Endodermal cell (in vitro differentiated cells): ENCODE measurements around the gene LRRC47. TPM values are rescaled to one million over a fixed set of nuclear protein-coding genes. Genes with fewer than 3 reads are reported as not detected.

Experiments used
- DNase-seq: peaks from one replicate; pipeline ENCODE4 v3.0.0-alpha.2; 2017
- H3K27ac ChIP-seq: 2 replicates; pipeline ENCODE4 v1.5.1; 2013; ENCODE audit warnings: mild to moderate bottlenecking, low read depth, low read length, moderate library complexity
- H3K27me3 ChIP-seq: 2 replicates; pipeline ENCODE4 v1.6.1; 2013; ENCODE audit warnings: mild to moderate bottlenecking, low read length, moderate library complexity; ENCODE audit not compliant: insufficient read depth, control insufficient read depth, poor library complexity, severe bottlenecking
- H3K36me3 ChIP-seq: 2 replicates; pipeline ENCODE4 v1.7.0; 2013; ENCODE audit warnings: mild to moderate bottlenecking, low read length, moderate library complexity; ENCODE audit not compliant: control insufficient read depth, insufficient read depth
- H3K4me1 ChIP-seq: one replicate; pipeline ENCODE4 v1.7.0; 2013; ENCODE audit warnings: low read length; ENCODE audit not compliant: control insufficient read depth, insufficient read depth
- H3K4me3 ChIP-seq: 2 replicates; pipeline ENCODE4 v1.5.1; 2013; ENCODE audit warnings: mild to moderate bottlenecking, low read length, moderate library complexity
- H3K9ac ChIP-seq: 2 replicates; pipeline ENCODE4 v1.6.1; 2013; ENCODE audit warnings: mild to moderate bottlenecking, low read length, moderate library complexity; ENCODE audit not compliant: poor library complexity, severe bottlenecking; ENCODE audit errors: extremely low read depth
- H3K9me3 ChIP-seq: 2 replicates; pipeline ENCODE4 v1.6.1; 2013; ENCODE audit warnings: mild to moderate bottlenecking, low read length, moderate library complexity; ENCODE audit not compliant: control insufficient read depth
- H3K27ac Mint-ChIP-seq: 2 replicates; pipeline ENCODE4 v1.8.0; 2020; ENCODE audit warnings: mixed read lengths
- H3K27me3 Mint-ChIP-seq: 2 replicates; pipeline ENCODE4 v1.8.0; 2021; ENCODE audit warnings: mild to moderate bottlenecking, mixed read lengths; ENCODE audit not compliant: insufficient read depth
- H3K36me3 Mint-ChIP-seq: 2 replicates; pipeline ENCODE4 v1.8.0; 2020; ENCODE audit warnings: low read depth, mixed read lengths
- H3K4me1 Mint-ChIP-seq: 2 replicates; pipeline ENCODE4 v1.8.0; 2020; ENCODE audit warnings: mixed read lengths
- H3K4me3 Mint-ChIP-seq: 2 replicates; pipeline ENCODE4 v1.8.0; 2020; ENCODE audit warnings: mild to moderate bottlenecking, moderate library complexity, mixed read lengths
- H3K9me3 Mint-ChIP-seq: 2 replicates; pipeline ENCODE4 v1.8.0; 2020; ENCODE audit warnings: mild to moderate bottlenecking, mixed read lengths
- WGBS, 2 experiments: methylation state at CpG; one replicate each; pipeline versions ENCODE4 v1.1.5 to v1.1.7; 2013; ENCODE audit warnings: missing lambda C conversion rate in 2 of 2, mixed read lengths in 1 of 2; ENCODE audit not compliant: insufficient coverage in 1 of 2, insufficient read length in 1 of 2; 5-methylcytosine and 5-hydroxymethylcytosine counted together
- total RNA-seq, 2 donors: library from RNA; stranded (reverse); fragmentation: NEBNext Ultra II Directional in 1 of 2; extraction: Animal tissue kit (Norgen Biotek cat#: 25700) in 1 of 2; gene quantifications; 2 replicates in 1 of 2; 3 replicates in 1 of 2; pipeline ENCODE4 v1.2.1, GENCODE V29; 2021
- TF ChIP-seq, protein P1 (sequence below): fragments of 200-600 bp; sonication (generic); conservative IDR thresholded peaks from 2 replicates; pipeline ENCODE4 v1.5.0; 2021; ENCODE audit warnings: antibody characterized with exemption, mild to moderate bottlenecking

The LRRC47 gene
- total RNA-seq, 2 donors from 2014 or later = 49.9 to 59.7 TPM

DNA sequence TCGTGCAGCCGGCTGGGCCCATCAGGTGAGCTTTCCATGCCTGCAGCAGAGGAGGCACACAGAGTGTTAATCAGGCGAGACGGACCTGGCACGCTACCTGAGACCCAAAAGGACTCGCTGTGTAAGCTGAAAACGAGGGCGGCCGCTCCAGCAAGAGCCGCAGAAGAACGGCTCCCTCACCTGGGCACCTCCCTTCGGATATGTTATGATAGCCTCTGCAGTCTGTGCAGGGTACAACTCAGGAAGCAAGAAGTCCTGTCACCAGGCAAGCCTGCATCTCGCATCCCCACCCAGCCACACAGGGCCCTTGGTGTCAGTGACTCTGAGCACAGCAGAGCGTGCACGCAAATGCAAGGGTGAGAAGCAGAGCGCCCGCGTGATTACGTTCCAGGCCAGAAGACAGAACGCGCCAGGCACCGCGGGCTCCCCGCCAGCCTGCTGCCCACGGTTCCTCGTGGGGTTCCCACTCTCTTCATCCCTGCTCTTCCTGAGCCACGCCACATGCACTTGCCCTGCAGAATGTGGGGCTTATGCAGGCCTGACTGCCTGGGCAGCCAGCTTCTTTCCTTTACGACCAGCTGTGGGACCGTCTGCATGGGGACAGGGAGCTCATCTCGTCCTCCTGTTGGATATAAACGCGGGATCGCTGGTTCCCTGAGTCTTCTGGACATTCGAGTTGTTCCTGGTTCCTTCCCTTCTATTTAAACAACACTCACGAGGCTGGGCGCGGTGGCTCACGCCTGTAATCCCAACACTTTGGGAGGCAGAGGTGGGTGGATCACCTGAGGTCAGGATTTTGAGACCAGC, 20.2 kb upstream of the LRRC47 start:
- Histone ChIP-seq H3K27ac (no peak overlapping the region), H3K36me3 (peaks cover 6% of the 10 kb centered on the region), H3K27me3 (no peaks in the 10 kb centered on the region), H3K9ac (no peak overlapping the region), H3K4me1 (no peaks in the 10 kb centered on the region), H3K4me3 (no peak overlapping the region), H3K9me3 (no peaks in the 10 kb centered on the region)
- TF ChIP-seq, protein P1, sequence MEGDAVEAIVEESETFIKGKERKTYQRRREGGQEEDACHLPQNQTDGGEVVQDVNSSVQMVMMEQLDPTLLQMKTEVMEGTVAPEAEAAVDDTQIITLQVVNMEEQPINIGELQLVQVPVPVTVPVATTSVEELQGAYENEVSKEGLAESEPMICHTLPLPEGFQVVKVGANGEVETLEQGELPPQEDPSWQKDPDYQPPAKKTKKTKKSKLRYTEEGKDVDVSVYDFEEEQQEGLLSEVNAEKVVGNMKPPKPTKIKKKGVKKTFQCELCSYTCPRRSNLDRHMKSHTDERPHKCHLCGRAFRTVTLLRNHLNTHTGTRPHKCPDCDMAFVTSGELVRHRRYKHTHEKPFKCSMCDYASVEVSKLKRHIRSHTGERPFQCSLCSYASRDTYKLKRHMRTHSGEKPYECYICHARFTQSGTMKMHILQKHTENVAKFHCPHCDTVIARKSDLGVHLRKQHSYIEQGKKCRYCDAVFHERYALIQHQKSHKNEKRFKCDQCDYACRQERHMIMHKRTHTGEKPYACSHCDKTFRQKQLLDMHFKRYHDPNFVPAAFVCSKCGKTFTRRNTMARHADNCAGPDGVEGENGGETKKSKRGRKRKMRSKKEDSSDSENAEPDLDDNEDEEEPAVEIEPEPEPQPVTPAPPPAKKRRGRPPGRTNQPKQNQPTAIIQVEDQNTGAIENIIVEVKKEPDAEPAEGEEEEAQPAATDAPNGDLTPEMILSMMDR = no peak
- H3K4me3 Mint-ChIP-seq = no peak overlapping the region
- H3K4me1 Mint-ChIP-seq = no peaks in the 10 kb centered on the region
- DNase-seq = no peak
- no peak overlapping the region for H3K27ac Mint-ChIP-seq
- peaks cover 37% of the 10 kb centered on the region for H3K36me3 Mint-ChIP-seq
- 94% methylated on average over 31 to 38 of the region's 38 CpGs for WGBS, 2 experiments
- no peaks in the 10 kb centered on the region for H3K27me3 Mint-ChIP-seq
- H3K9me3 Mint-ChIP-seq = peaks cover under 1% of the 10 kb centered on the region

- TF ChIP-seq, protein P1 = no peak
Observed at GRCh38 chr1:3814771-3815561, 18.7 kb upstream of the LRRC47 start.

DNA sequence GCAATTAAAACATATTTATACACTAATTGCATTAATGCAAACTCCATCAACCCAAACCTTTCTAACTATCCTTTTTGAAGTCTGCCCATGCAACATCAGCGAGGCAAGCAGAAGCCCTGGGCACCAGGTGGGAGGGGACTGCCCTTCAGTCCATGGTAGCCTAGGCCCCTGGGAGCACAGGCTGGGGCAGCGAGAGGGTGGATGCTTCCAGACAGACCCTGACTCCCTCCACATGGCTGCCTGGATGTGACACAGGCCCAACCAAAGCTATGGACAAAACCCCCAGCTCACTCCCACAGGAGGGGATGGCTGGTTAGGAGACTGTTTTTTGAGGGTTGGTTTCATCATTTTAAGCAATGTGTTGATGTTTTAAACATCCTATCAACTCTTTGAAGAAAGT, 17.8 kb upstream of the LRRC47 start:
- H3K36me3 Mint-ChIP-seq = peaks cover 19% of the 10 kb centered on the region
- peaks cover 3% of the 10 kb centered on the region for H3K36me3 ChIP-seq
- H3K27me3 ChIP-seq = no peaks in the 10 kb centered on the region
- peaks cover 14% of the 10 kb centered on the region for H3K9me3 Mint-ChIP-seq
- H3K4me3 Mint-ChIP-seq = no peak overlapping the region
- no peaks in the 10 kb centered on the region for H3K4me1 ChIP-seq
- DNase-seq = no peak
- no peaks in the 10 kb centered on the region for H3K9me3 ChIP-seq
- no peak overlapping the region for H3K27ac Mint-ChIP-seq
- WGBS, 2 experiments = 93% methylated on average over 2 of the region's 2 CpGs; no CpG with 5 or more reads in 1 of the 2 experiments
- no peaks in the 10 kb centered on the region for H3K27me3 Mint-ChIP-seq
- no peak overlapping the region for H3K9ac ChIP-seq
- TF ChIP-seq, protein P1 = no peak
- H3K4me3 ChIP-seq = no peak overlapping the region
- H3K27ac ChIP-seq = no peak overlapping the region
- no peaks in the 10 kb centered on the region for H3K4me1 Mint-ChIP-seq

More at GRCh38 chr1:3814771-3815561, 18.7 kb upstream of the LRRC47 start:
- Histone ChIP-seq H3K27me3 (no peaks in the 10 kb centered on the region), H3K27ac (no peak overlapping the region), H3K9me3 (no peaks in the 10 kb centered on the region), H3K4me3 (no peak overlapping the region), H3K36me3 (peaks cover 5% of the 10 kb centered on the region), H3K9ac (no peak overlapping the region), H3K4me1 (no peaks in the 10 kb centered on the region)
- Mint-ChIP-seq H3K27ac (no peak overlapping the region), H3K36me3 (peaks cover 26% of the 10 kb centered on the region), H3K9me3 (peaks cover 8% of the 10 kb centered on the region), H3K27me3 (no peaks in the 10 kb centered on the region), H3K4me3 (no peak overlapping the region), H3K4me1 (no peaks in the 10 kb centered on the region)
- WGBS, 2 experiments = 94 to 95% methylated on average over 34 to 42 of the region's 42 CpGs
- DNase-seq = no peak
